A673 (cell line): ENCODE measurements around the gene PEX26.

ENCODE experiments used
- EZH2 ChIP-seq: fragments of 200-600 bp; sonication (generic); IDR thresholded peaks from 2 replicates; pipeline ENCODE4 v1.6.1; 2017; ENCODE audit warnings: borderline replicate concordance, low read depth, mild to moderate bottlenecking, mixed read lengths, antibody characterized with exemption, low read length; ENCODE audit not compliant: poor library complexity, severe bottlenecking
- TF ChIP-seq, protein P1 (sequence below): fragments of 300-800, 200-600 bp; sonication (generic); conservative IDR thresholded peaks from 2 replicates; pipeline ENCODE4 v1.5.1; 2017; ENCODE audit warnings: low read depth, mild to moderate bottlenecking, antibody characterized with exemption, low read length, moderate library complexity, mixed read lengths

DNA sequence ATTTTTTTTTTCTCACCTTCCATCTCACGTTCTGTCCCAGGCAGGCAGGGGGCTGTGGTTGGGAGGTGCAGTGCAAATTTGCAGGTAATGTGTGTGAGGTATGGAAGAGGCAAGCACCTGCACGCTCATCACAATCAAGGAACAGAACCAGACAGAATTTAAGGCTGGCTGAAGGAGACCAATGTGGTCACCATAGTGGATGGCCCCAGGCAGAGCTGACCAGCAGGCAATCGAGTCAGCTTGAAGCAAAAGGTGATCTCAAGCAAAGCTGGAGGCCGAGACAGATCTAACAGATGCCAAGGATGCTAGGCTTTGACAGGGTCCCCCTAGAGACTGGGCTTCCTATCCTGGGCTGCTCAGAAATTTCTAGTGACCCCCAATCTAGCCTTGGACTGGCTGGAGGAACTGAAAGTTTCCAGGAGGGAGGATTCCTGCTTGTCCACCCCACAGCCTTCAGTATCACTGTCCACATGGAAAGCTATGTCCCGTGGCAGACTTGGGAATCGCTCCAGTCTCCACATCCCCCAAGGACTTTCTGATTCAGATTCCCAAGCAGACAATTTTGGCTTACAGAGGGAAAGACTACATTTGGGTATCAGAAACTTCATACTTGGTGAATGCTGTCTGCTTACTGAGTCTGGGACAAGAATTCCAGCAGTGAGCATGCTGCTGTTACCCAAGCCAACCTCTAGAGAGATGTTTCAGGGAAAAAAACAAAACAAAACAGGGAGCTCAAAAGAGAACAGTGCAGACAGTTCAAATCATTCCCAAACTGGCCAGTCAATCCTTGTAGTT is 44.4 kb upstream of the PEX26 start:
- TF ChIP-seq, protein P1, sequence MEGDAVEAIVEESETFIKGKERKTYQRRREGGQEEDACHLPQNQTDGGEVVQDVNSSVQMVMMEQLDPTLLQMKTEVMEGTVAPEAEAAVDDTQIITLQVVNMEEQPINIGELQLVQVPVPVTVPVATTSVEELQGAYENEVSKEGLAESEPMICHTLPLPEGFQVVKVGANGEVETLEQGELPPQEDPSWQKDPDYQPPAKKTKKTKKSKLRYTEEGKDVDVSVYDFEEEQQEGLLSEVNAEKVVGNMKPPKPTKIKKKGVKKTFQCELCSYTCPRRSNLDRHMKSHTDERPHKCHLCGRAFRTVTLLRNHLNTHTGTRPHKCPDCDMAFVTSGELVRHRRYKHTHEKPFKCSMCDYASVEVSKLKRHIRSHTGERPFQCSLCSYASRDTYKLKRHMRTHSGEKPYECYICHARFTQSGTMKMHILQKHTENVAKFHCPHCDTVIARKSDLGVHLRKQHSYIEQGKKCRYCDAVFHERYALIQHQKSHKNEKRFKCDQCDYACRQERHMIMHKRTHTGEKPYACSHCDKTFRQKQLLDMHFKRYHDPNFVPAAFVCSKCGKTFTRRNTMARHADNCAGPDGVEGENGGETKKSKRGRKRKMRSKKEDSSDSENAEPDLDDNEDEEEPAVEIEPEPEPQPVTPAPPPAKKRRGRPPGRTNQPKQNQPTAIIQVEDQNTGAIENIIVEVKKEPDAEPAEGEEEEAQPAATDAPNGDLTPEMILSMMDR, result no peak
- no peak for TF ChIP-seq EZH2
